NCI-H2196 treated with DMSO at 0.1 percent for 48 hours (cell line): ENCODE data around the gene ZNF451.

Experiments
- DNase-seq: peaks from one replicate; lab custom pipeline; 2025; ENCODE audit not compliant: unreplicated experiment; lab: John Stamatoyannopoulos, UW

ZNF451 gene

DNA sequence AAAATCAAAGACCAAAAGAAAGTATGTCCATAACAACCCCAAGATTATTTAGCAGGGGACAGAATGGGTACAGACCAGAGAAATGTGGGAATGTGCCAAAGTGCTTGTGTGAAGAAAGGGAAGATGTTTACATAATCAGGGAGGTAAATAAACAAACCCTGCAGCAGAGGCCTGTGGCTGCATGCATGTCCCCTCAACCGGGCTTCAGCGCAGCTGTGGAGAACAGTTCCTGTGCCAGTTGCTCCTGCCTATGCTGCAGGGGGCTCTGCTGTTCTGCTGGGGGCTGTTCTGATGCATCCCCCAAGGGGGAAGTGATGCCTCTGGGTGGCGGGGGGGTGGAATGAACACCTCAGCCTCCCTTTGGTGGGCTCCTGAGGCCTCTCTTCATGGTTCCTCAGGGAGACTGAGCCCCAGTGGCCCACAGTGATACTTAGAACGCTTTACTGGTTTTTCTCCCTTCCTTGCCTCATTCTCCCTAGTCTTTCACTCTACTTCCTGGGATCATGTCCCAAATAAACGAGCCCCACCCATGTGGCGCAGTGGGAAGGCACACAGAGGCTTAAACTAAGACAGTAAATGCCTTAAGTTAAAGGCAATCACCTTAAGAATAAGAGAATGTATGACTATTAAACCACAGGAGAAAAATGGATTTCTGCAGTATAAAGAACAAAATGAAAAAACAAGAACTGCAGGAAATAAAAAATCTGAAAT lies 109.1 kb downstream of the ZNF451 start:
- no peak for DNase-seq

GRCh38 chr6:57201718-57202117 lies 111.7 kb downstream of the ZNF451 start:
- no peak for DNase-seq

DNA sequence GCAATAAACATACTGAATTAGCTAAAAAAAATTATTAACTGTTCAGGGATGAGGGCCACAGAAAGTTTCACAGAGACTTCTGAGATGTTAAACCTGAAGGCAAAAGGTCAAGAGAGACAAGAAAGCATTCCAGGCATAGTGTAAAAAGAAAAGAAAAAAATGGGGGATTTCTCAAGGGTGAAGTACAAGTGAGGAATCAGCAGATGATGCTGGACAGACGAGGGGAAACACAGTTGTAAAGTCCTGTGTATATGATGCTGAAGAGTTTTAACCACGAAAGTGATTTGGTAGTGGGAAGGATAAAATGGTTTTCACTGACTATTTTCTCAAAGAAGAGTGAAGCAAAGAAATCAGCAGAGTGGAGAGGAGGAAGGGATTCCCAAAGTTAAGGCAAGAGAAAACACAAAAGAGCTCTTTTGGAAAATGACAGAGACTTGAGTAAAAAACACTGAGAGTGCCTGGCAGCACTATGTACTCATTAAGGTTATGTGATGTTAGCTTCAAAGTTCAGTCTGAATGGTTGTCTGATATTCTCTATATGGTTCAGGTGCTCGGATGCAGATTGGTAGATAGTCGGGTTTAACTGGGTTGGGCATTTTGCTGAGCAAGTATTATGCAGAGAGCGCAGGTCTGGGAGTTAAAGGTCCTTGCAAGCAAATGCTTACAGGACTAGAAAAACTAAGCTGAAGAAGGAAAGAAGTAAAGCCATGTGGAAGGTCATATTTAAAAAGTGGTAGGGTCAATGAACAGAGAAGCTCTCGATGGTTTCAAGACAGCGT lies 115.8 kb downstream of the ZNF451 start:
- DNase-seq = no peak

DNA sequence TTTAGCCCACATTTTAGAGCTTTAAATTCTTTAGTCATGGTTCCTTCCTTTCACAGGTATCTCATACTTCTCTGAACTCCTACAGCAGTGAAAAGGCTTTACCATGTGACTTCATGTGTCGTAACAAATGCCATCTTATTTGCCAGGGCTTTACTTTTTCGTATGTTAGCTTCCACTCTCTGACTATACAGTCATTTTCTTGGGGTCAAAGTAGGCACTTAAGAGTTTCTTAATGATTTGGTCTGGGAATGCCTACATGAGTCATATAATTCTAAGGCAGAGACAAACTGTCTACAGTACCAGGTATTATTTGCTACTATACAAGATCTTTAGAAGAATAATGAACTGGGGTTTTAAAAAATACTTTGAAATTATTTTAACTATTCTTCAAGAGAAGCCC lies 117.2 kb downstream of the ZNF451 start:
- DNase-seq = no peak

DNA sequence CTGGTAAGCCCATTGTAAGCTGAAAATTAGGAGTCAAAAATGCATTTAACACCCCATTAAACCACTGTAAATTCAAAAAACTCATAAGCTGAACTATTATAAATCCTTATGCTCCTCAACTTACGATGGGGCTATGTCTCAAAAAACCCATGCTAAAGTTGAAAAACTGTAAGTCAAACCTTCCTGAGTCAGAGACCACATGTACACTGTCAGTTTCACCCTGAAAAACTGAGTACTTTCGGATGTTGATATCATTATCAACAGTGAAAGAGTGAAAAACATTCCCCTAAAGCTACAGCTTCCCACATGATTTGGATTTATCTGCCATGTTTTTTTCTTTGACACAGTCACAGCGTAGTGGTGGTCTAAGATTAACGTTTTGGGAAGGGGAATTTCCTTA lies 117.9 kb downstream of the ZNF451 start:
- DNase-seq = no peak

DNA sequence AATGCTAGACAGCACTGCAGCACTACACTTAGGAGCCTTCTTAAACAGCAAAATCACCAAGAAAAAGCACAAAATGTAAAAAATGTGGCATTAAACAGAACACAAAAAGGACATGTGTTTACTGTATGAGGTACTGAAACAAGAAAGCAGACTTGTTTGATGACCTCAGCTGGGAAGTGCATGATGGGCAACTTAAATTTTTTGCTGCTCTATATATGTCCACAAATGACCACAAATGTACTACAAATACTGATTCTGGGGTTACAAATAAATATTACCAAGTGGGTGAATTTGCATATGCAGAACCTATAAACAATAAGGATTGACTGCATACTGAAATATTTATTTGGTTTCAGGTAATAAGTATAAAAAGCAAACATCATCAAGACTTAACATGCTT lies 119.0 kb downstream of the ZNF451 start:
- no peak for DNase-seq

DNA sequence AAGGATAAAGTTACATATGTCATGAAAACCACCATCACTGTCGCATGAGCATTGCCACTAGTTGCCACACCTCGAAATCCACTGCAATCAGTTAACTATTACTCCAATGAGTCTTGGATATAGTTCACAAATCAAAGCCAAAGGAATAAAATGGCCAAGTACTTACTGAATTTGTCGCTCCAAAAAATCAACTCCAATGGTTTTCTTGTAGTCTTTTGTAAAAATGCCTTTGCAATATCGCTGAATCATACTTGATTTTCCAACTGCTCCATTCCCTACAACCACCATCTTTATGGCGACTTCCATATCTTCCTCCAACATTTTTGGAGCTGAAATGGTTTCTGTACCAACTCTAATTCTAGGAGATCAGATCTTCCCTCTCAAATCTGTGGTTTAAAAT lies 120.1 kb downstream of the ZNF451 start:
- no peak for DNase-seq

- DNase-seq = no peak
Observed at GRCh38 chr6:57215260-57215659, 125.3 kb downstream of the ZNF451 start.

DNA sequence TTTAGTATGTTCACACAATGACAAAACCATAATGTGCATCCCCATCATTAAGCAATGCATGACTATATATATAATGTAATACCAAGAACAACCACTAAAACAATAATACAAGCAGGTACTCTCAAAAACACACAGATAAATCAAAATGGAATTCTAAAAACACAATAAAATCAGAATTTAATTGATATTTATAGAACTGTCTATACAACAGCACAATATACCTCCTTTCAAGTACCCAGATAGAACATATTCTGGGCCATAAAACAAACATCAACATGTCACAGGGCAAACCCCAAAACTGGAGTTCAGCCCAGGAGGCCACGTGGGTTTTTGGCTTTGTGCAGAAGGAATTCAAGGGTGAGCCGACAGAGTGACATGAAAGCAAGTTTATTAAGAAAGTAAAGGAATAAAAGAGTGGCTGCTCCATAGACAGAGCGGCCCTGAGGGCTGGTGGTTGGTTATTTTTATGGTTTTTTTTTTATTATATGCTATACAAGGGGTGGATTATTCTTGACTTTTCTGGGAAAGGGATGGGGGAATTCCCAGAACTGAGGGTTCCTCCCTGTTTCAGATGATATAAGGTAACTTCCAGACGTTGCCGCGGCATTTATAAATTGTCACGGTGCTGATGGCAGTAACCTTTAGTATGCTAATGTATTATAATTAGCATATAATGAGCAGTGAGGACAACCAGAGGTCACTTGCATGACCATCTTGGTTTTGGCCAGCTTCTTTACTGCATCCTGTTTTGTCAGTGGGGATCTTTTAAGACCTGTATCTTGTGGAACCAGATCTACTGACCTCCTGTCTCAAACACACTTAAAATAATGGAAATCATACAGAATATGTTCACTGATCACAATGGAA lies 126.5 kb downstream of the ZNF451 start:
- DNase-seq = no peak

- DNase-seq = no peak
Observed at GRCh38 chr6:57217270-57217669, 127.3 kb downstream of the ZNF451 start.
